ENCODE results near the gene MYH7B. TPM values are rescaled to one million over a fixed set of nuclear protein-coding genes. Genes with fewer than 3 reads are reported as not detected.

Gene MYH7B
- total RNA-seq, 1 experiment from 2014 or later: 0.98 TPM

- TF ChIP-seq USF2 (CRISPR knock-in tag; IDR thresholded peaks at IDR 0.05) (no peak), TCF7 (CRISPR knock-in tag; IDR thresholded peaks at IDR 0.05; ENCODE audit: low read depth) (no peak), NFE2L1 (CRISPR knock-in tag; IDR thresholded peaks at IDR 0.05) (no peak), ZNF671 (CRISPR knock-in tag; IDR thresholded peaks at IDR 0.05) (no peak), STAT6 (CRISPR knock-in tag; conservative IDR thresholded peaks at IDR 0.05; ENCODE audit: low read depth) (no peak), ATF2 (CRISPR knock-in tag; IDR thresholded peaks at IDR 0.05; ENCODE audit: borderline replicate concordance, low read depth) (no peak), ETV6 (CRISPR knock-in tag; IDR thresholded peaks at IDR 0.05) (no peak), IRF1 (CRISPR knock-in tag; IDR thresholded peaks at IDR 0.05) (no peak)
Measured at GRCh38 chr20:34926581-34926980, 29.1 kb upstream of the MYH7B start (continued).

GRCh38 chr20:34927736-34928135 is 27.9 kb upstream of the MYH7B start:
- DNase-seq (ENCODE audit: low spot score) (no peak), ATAC-seq (no peak)
- Mint-ChIP-seq H3K27ac (no peak overlapping the region), H3K9me3 (no peaks in the 10 kb centered on the region), H3K27me3 (ENCODE audit: low read depth) (no peaks in the 10 kb centered on the region), H3K4me3 (no peak overlapping the region), H3K4me1 (no peaks in the 10 kb centered on the region), H3K36me3 (peaks cover 39% of the 10 kb centered on the region)
- ChIA-PET POLR2A (no interaction called here), CTCF (no interaction called here)
- TF ChIP-seq NFYB (CRISPR knock-in tag; conservative IDR thresholded peaks at IDR 0.05; ENCODE audit: low read depth) (no peak), GRHL2 (CRISPR knock-in tag; IDR thresholded peaks at IDR 0.05; ENCODE audit: insufficient replicate concordance, severe bottlenecking) (no peak), NR2C2 (CRISPR knock-in tag; IDR thresholded peaks at IDR 0.05) (no peak), SOX15 (CRISPR knock-in tag; IDR thresholded peaks at IDR 0.05) (no peak), MXD4 (CRISPR knock-in tag; IDR thresholded peaks at IDR 0.05; ENCODE audit: borderline replicate concordance) (no peak), ZBTB21 (CRISPR knock-in tag; IDR thresholded peaks at IDR 0.05; ENCODE audit: borderline replicate concordance) (no peak), TCF7 (CRISPR knock-in tag; IDR thresholded peaks at IDR 0.05; ENCODE audit: low read depth) (no peak), GTF2I (CRISPR knock-in tag; conservative IDR thresholded peaks at IDR 0.05) (no peak), AR (CRISPR knock-in tag; IDR thresholded peaks at IDR 0.05) (no peak), GABPB1 (CRISPR knock-in tag; IDR thresholded peaks at IDR 0.05) (no peak), ZNF512 (CRISPR knock-in tag; IDR thresholded peaks at IDR 0.05; ENCODE audit: borderline replicate concordance) (no peak), ZNF396 (CRISPR knock-in tag; IDR thresholded peaks at IDR 0.05; ENCODE audit: borderline replicate concordance) (no peak), MAX (CRISPR knock-in tag; IDR thresholded peaks at IDR 0.05) (no peak), ZMAT4 (CRISPR knock-in tag; IDR thresholded peaks at IDR 0.05) (no peak), ARID4B (CRISPR knock-in tag; IDR thresholded peaks at IDR 0.05; ENCODE audit: borderline replicate concordance) (no peak)

Measured in WTC11 (cell line).